SU-DHL-6 (cell line): ENCODE measurements around the gene NOS1.

ENCODE experiments used
- CTCF ChIP-seq: fragments of 200-600 bp; sonication (generic); IDR thresholded peaks from one replicate; pipeline ENCODE4 v1.5.1; 2017; ENCODE audit warnings: antibody characterized with exemption, mild to moderate bottlenecking, low read length, moderate library complexity; ENCODE audit not compliant: insufficient read depth, poor library complexity, severe bottlenecking
- EZH2phosphoT487 ChIP-seq: fragments of 200-600 bp; sonication (generic), shearing (Covaris generic); conservative IDR thresholded peaks from 2 replicates; pipeline ENCODE4 v1.6.1; 2018; ENCODE audit warnings: mild to moderate bottlenecking, antibody characterized with exemption, low read length, moderate library complexity, mixed read lengths

- no peak for TF ChIP-seq CTCF
- no peak for TF ChIP-seq EZH2phosphoT487
Observed at GRCh38 chr12:117394491-117394890, 33.1 kb upstream of the NOS1 start.
